ENCODE data around the gene MBTD1.
A peak's percentile ranks its signal among the peaks of the same experiment; 100 is the strongest.

Gene MBTD1

GRCh38 chr17:51142597-51142996 is 117.3 kb downstream of the MBTD1 start:
- no peak for DNase-seq

DNA sequence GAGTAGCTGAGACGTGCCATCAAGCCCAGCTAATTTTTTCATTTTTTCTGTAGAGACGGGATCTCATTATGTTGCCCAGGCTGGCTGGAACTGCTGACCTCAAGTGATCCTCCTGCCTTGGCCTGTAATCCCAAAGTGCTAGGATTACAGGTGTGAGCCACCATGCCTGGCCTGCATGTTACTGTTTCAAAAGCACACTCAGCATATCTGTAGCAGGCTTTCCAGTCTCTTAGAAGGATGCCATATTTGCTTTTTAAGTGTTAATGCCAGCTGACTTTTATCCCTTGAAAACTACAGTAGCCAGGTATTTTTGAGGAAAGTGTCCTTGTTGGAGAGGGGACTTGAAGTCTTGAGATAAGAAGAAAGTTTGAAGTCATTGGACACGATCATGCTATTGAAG is 123.9 kb downstream of the MBTD1 start:
- no peak for DNase-seq

DNA sequence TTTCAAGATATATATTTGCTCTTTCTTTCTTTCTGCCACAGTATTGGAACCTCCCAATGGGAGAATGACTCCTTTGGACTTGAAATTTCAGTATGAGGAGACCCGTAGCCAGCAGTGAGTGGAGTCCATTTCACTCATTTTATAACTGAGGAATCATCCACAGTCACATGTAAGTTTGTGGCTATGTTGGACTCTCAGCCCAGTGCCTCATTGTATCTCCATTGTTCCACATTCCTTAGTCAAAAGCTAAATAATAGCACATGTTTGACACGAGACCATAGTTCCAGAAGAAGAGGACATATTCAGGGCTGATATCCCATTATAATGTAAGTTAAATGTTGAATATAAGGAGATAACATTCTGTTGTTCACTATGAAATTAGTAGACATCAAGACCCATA is 126.5 kb downstream of the MBTD1 start:
- no peak for DNase-seq

DNA sequence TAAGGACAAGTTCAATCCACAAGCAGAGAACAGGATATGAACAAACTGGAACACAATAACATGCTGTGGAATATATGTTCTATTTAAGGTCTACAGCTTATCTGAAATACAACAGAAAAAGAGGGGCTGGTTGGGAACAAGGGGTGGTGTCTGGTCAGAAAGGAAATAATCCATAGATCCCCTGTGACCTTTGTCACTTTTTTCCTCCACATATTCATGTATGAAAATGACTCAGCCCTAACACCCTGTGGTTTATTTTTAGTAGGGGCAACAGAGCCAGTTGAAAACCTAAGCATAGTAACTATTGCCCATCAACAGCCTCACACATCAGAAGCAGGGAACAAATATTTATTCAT is 126.9 kb downstream of the MBTD1 start:
- DNase-seq, result no peak

DNA sequence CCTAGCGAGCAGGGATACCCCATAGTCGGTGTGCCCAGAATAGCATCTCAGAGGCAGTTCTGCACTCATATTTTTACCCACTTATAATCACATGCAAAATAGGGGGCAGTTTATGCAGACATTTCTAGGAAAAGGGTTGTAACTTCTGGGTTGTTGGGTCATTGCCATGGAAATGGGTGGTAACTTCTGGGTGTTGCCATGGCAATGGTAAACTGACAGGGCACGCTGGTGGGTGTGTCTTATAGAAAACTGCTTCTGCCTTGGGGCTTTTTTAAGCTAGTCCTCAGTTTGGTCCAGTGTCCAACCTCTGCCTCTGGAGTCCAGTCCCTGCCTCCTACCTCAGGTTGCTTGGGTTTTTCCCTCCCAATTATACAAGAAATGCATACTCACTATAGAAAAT is 131.8 kb downstream of the MBTD1 start:
- DNase-seq, result peak; percentile 15
